Astrocyte of the spinal cord (primary cell): ENCODE data around the gene HOXD8.

Source experiments
- DNase-seq: peaks from one replicate; pipeline ENCODE4 v3.0.0; 2011; ENCODE audit warnings: low read depth, low spot score
- H3K4me3 ChIP-seq: 2 replicates; pipeline ENCODE4 v1.5.1; 2011; ENCODE audit warnings: low read depth, mild to moderate bottlenecking, low read length, moderate library complexity
- CTCF ChIP-seq: IDR thresholded peaks from 2 replicates; pipeline ENCODE4 v1.5.1; 2012; ENCODE audit warnings: low read depth, mild to moderate bottlenecking, low read length, inconsistent platforms
- in situ Hi-C: cut with HindIII; loops from 2 replicates; pipeline ENCODE4 v1.10.0; 2017; ENCODE audit warnings: low sequenced_read_pairs

Gene HOXD8

GRCh38 chr2:176147800-176148496, 18.4 kb downstream of the HOXD8 start:
- DNase-seq = no peak
- H3K4me3 ChIP-seq = no peak overlapping the region
- TF ChIP-seq CTCF = no peak
- in situ Hi-C loops = no loop called here

- in situ Hi-C loops = no loop called here
- DNase-seq = no peak
- H3K4me3 ChIP-seq = no peak overlapping the region
- TF ChIP-seq CTCF = no peak
Measured at GRCh38 chr2:176148751-176149421, 19.4 kb downstream of the HOXD8 start.

GRCh38 chr2:176149481-176149938, 20.0 kb downstream of the HOXD8 start:
- no peak for TF ChIP-seq CTCF
- DNase-seq = no peak
- in situ Hi-C loops = no loop called here
- no peak overlapping the region for H3K4me3 ChIP-seq

GRCh38 chr2:176149939-176150583, 20.6 kb downstream of the HOXD8 start:
- no peak overlapping the region for H3K4me3 ChIP-seq
- in situ Hi-C loops = no loop called here
- no peak for TF ChIP-seq CTCF
- no peak for DNase-seq

GRCh38 chr2:176150584-176151441, 21.3 kb downstream of the HOXD8 start:
- in situ Hi-C loops = no loop called here
- no peak for DNase-seq
- H3K4me3 ChIP-seq = no peak overlapping the region
- no peak for TF ChIP-seq CTCF
